ENCODE results near the gene FDX1. TPM values are rescaled to one million over a fixed set of nuclear protein-coding genes. Genes with fewer than 3 reads are reported as not detected.

FDX1 gene
- total RNA-seq, 1 donor from 2014 or later, result 13.0 TPM

- Mint-ChIP-seq H3K36me3 (no peaks in the 10 kb centered on the region), H3K27ac (peak overlapping the region; percentile 81), H3K27me3 (ENCODE audit: insufficient read depth, low read depth) (no peaks in the 10 kb centered on the region), H3K4me1 (peaks cover 12% of the 10 kb centered on the region), H3K9me3 (no peaks in the 10 kb centered on the region), H3K4me3 (no peak overlapping the region)
- no peak overlapping the region for H3K27ac ChIP-seq
- no peak for DNase-seq (ENCODE audit: low spot score)
- no peaks in the 10 kb centered on the region for H3F3A ChIP-seq (ENCODE audit: low read depth)
- TF ChIP-seq EZH2 (IDR thresholded peaks at IDR 0.05) (no peak), EZH2phosphoT487 (IDR thresholded peaks at IDR 0.05) (no peak)
- TF ChIP-seq, protein P1, sequence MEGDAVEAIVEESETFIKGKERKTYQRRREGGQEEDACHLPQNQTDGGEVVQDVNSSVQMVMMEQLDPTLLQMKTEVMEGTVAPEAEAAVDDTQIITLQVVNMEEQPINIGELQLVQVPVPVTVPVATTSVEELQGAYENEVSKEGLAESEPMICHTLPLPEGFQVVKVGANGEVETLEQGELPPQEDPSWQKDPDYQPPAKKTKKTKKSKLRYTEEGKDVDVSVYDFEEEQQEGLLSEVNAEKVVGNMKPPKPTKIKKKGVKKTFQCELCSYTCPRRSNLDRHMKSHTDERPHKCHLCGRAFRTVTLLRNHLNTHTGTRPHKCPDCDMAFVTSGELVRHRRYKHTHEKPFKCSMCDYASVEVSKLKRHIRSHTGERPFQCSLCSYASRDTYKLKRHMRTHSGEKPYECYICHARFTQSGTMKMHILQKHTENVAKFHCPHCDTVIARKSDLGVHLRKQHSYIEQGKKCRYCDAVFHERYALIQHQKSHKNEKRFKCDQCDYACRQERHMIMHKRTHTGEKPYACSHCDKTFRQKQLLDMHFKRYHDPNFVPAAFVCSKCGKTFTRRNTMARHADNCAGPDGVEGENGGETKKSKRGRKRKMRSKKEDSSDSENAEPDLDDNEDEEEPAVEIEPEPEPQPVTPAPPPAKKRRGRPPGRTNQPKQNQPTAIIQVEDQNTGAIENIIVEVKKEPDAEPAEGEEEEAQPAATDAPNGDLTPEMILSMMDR (IDR thresholded peaks at IDR 0.05), result no peak
- no peaks in the 10 kb centered on the region for H3K36me3 ChIP-seq
- H3K4me1 ChIP-seq, result peaks cover 4% of the 10 kb centered on the region
- no peak overlapping the region for H3K4me2 ChIP-seq
- no peak overlapping the region for H3K4me3 ChIP-seq
- no peak overlapping the region for H3K9ac ChIP-seq
- H2AFZ ChIP-seq (replicated peaks), result peak overlapping the region; percentile 57
- no peaks in the 10 kb centered on the region for H3K9me3 ChIP-seq (ENCODE audit: low read depth)
- H4K20me1 ChIP-seq (ENCODE audit: low read depth), result no peaks in the 10 kb centered on the region
- no peaks in the 10 kb centered on the region for H3K27me3 ChIP-seq
- H3K79me2 ChIP-seq (ENCODE audit: low read depth), result no peaks in the 10 kb centered on the region
Measured at GRCh38 chr11:110491577-110492320, 62.0 kb downstream of the FDX1 start.

- Mint-ChIP-seq H3K4me3 (no peak overlapping the region), H3K9me3 (no peaks in the 10 kb centered on the region), H3K4me1 (peaks cover 12% of the 10 kb centered on the region), H3K36me3 (no peaks in the 10 kb centered on the region), H3K27ac (peak overlapping the region; percentile 81), H3K27me3 (ENCODE audit: insufficient read depth, low read depth) (no peaks in the 10 kb centered on the region)
- Histone ChIP-seq H3K27me3 (no peaks in the 10 kb centered on the region), H2AFZ (replicated peaks) (no peak overlapping the region), H3K79me2 (ENCODE audit: low read depth) (no peaks in the 10 kb centered on the region), H3K4me3 (no peak overlapping the region), H3K9me3 (ENCODE audit: low read depth) (no peaks in the 10 kb centered on the region), H3K4me1 (peaks cover 4% of the 10 kb centered on the region), H3F3A (ENCODE audit: low read depth) (no peaks in the 10 kb centered on the region), H4K20me1 (ENCODE audit: low read depth) (no peaks in the 10 kb centered on the region), H3K4me2 (no peak overlapping the region), H3K9ac (no peak overlapping the region), H3K36me3 (no peaks in the 10 kb centered on the region), H3K27ac (no peak overlapping the region)
- no peak for DNase-seq (ENCODE audit: low spot score)
- TF ChIP-seq EZH2phosphoT487 (IDR thresholded peaks at IDR 0.05) (no peak), EZH2 (IDR thresholded peaks at IDR 0.05) (no peak)
- TF ChIP-seq, protein P1 (IDR thresholded peaks at IDR 0.05), result no peak
Measured at GRCh38 chr11:110492321-110492685, 62.6 kb downstream of the FDX1 start.

DNA sequence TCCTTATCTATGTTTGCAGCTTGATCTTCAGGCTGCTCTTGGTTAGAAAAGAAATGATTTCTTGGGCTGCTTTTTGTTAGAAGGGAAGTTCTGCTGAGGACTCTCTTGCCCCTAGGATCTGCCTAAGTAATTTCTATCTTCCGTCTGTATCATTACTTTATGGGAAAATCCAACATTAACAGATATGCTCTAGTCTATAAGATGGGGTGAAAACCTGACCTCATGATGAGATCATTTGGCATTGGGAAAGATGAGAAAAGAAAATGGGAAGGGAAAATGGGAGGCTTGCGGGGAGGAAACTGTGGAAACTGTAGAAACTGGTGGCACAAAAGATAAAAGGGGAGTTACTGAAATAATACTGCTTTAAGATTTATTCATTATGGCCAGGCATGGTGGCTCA is 63.6 kb downstream of the FDX1 start:
- Histone ChIP-seq H3K4me1 (peaks cover 4% of the 10 kb centered on the region), H3F3A (ENCODE audit: low read depth) (no peaks in the 10 kb centered on the region), H3K36me3 (no peaks in the 10 kb centered on the region), H2AFZ (replicated peaks) (no peak overlapping the region), H3K27me3 (no peaks in the 10 kb centered on the region), H3K79me2 (ENCODE audit: low read depth) (no peaks in the 10 kb centered on the region), H3K27ac (no peak overlapping the region), H3K9me3 (ENCODE audit: low read depth) (no peaks in the 10 kb centered on the region), H4K20me1 (ENCODE audit: low read depth) (no peaks in the 10 kb centered on the region), H3K4me2 (no peak overlapping the region), H3K4me3 (no peak overlapping the region), H3K9ac (no peak overlapping the region)
- DNase-seq (ENCODE audit: low spot score), result no peak
- Mint-ChIP-seq H3K4me3 (no peak overlapping the region), H3K36me3 (no peaks in the 10 kb centered on the region), H3K4me1 (peaks cover 12% of the 10 kb centered on the region), H3K9me3 (no peaks in the 10 kb centered on the region), H3K27ac (no peak overlapping the region), H3K27me3 (ENCODE audit: insufficient read depth, low read depth) (no peaks in the 10 kb centered on the region)
- TF ChIP-seq, protein P1 (IDR thresholded peaks at IDR 0.05), result no peak
- TF ChIP-seq EZH2 (IDR thresholded peaks at IDR 0.05) (no peak), EZH2phosphoT487 (IDR thresholded peaks at IDR 0.05) (no peak)
